Activated naive CD8-positive, alpha-beta T cell (primary cell): Measurements from ENCODE around the gene HNRNPH3.
A peak's percentile ranks its signal among the peaks of the same experiment; 100 is the strongest.
"Not testable (repeated sequence)": the region's sequence is repeated elsewhere in the genome, so short reads cannot be mapped to it uniquely, and the experiment has no call there.

ENCODE experiments used
- H3K27ac Mint-ChIP-seq: one replicate; pipeline ENCODE4 v1.8.0; 2021; ENCODE audit warnings: mixed read lengths
- H3K27me3 Mint-ChIP-seq: one replicate; pipeline ENCODE4 v1.8.0; 2021; ENCODE audit warnings: mixed read lengths
- H3K36me3 Mint-ChIP-seq: one replicate; pipeline ENCODE4 v1.8.0; 2021; ENCODE audit warnings: mixed read lengths
- H3K4me1 Mint-ChIP-seq: one replicate; pipeline ENCODE4 v1.8.0; 2021; ENCODE audit warnings: low read depth, mixed read lengths
- H3K4me3 Mint-ChIP-seq: one replicate; pipeline ENCODE4 v1.8.0; 2021; ENCODE audit warnings: mild to moderate bottlenecking, mixed read lengths
- H3K9me3 Mint-ChIP-seq: one replicate; pipeline ENCODE4 v1.8.0; 2021; ENCODE audit warnings: low read depth, mixed read lengths

The HNRNPH3 gene

GRCh38 chr10:68331455-68332258 is at the start of gene HNRNPH3:
HNRNPH3 (plus strand) TSS chr10:68332064; CDS start chr10:68337222, 5,158 bp downstream.
- Mint-ChIP-seq H3K4me1 (peaks cover 51% of the 10 kb centered on the region), H3K27ac (peak within 1 kb of the TSS; percentile 100), H3K36me3 (peaks cover 17% of the 10 kb centered on the region), H3K9me3 (peaks cover 3% of the 10 kb centered on the region), H3K27me3 (no peaks in the 10 kb centered on the region), H3K4me3 (peak within 1 kb of the TSS; percentile 100)

GRCh38 chr10:68284062-68285001 is 47.5 kb upstream of the HNRNPH3 start:
- Mint-ChIP-seq H3K27me3 (no peaks in the 10 kb centered on the region), H3K36me3 (no peaks in the 10 kb centered on the region), H3K4me3 (no peak overlapping the region), H3K4me1 (peaks cover 4% of the 10 kb centered on the region), H3K9me3 (no peaks in the 10 kb centered on the region), H3K27ac (no peak overlapping the region)

GRCh38 chr10:68288717-68289116 is 43.1 kb upstream of the HNRNPH3 start:
- H3K27me3 Mint-ChIP-seq = no peaks in the 10 kb centered on the region
- H3K27ac Mint-ChIP-seq = no peak overlapping the region
- no peaks in the 10 kb centered on the region for H3K4me1 Mint-ChIP-seq
- no peaks in the 10 kb centered on the region for H3K9me3 Mint-ChIP-seq
- peaks cover 2% of the 10 kb centered on the region for H3K36me3 Mint-ChIP-seq
- H3K4me3 Mint-ChIP-seq = no peak overlapping the region

- Mint-ChIP-seq H3K4me1 (no peaks in the 10 kb centered on the region), H3K36me3 (peaks cover 2% of the 10 kb centered on the region), H3K27me3 (no peaks in the 10 kb centered on the region), H3K27ac (no peak overlapping the region), H3K9me3 (no peaks in the 10 kb centered on the region), H3K4me3 (no peak overlapping the region)
Measured at GRCh38 chr10:68290736-68291135, 41.1 kb upstream of the HNRNPH3 start.

- Mint-ChIP-seq H3K4me1 (no peaks in the 10 kb centered on the region), H3K9me3 (no peaks in the 10 kb centered on the region), H3K27ac (no peak overlapping the region), H3K27me3 (no peaks in the 10 kb centered on the region), H3K4me3 (no peak overlapping the region), H3K36me3 (no peaks in the 10 kb centered on the region)
Measured at GRCh38 chr10:68296843-68297663, 34.8 kb upstream of the HNRNPH3 start.

- Mint-ChIP-seq H3K4me1 (no peaks in the 10 kb centered on the region), H3K9me3 (no peaks in the 10 kb centered on the region), H3K27ac (no peak overlapping the region), H3K27me3 (no peaks in the 10 kb centered on the region), H3K36me3 (no peaks in the 10 kb centered on the region), H3K4me3 (no peak overlapping the region)
Measured at GRCh38 chr10:68301301-68301700, 30.6 kb upstream of the HNRNPH3 start.

GRCh38 chr10:68301790-68302502 is 29.9 kb upstream of the HNRNPH3 start:
- Mint-ChIP-seq H3K4me3 (no peak overlapping the region), H3K9me3 (no peaks in the 10 kb centered on the region), H3K27me3 (no peaks in the 10 kb centered on the region), H3K4me1 (no peaks in the 10 kb centered on the region), H3K36me3 (no peaks in the 10 kb centered on the region), H3K27ac (no peak overlapping the region)

GRCh38 chr10:68302503-68302823 is 29.4 kb upstream of the HNRNPH3 start:
- H3K4me1 Mint-ChIP-seq = no peaks in the 10 kb centered on the region
- no peaks in the 10 kb centered on the region for H3K36me3 Mint-ChIP-seq
- no peaks in the 10 kb centered on the region for H3K9me3 Mint-ChIP-seq
- H3K27ac Mint-ChIP-seq = no peak overlapping the region
- no peaks in the 10 kb centered on the region for H3K27me3 Mint-ChIP-seq
- no peak overlapping the region for H3K4me3 Mint-ChIP-seq

GRCh38 chr10:68302871-68303270 is 29.0 kb upstream of the HNRNPH3 start:
- H3K4me1 Mint-ChIP-seq = no peaks in the 10 kb centered on the region
- H3K27me3 Mint-ChIP-seq = no peaks in the 10 kb centered on the region
- no peaks in the 10 kb centered on the region for H3K9me3 Mint-ChIP-seq
- no peaks in the 10 kb centered on the region for H3K36me3 Mint-ChIP-seq
- H3K4me3 Mint-ChIP-seq = no peak overlapping the region
- H3K27ac Mint-ChIP-seq = no peak overlapping the region

GRCh38 chr10:68303849-68304412 is 27.9 kb upstream of the HNRNPH3 start:
- Mint-ChIP-seq H3K27ac (no peak overlapping the region), H3K36me3 (no peaks in the 10 kb centered on the region), H3K9me3 (no peaks in the 10 kb centered on the region), H3K27me3 (no peaks in the 10 kb centered on the region), H3K4me1 (no peaks in the 10 kb centered on the region), H3K4me3 (no peak overlapping the region)

GRCh38 chr10:68305854-68306253 is 26.0 kb upstream of the HNRNPH3 start:
- Mint-ChIP-seq H3K27me3 (no peaks in the 10 kb centered on the region), H3K36me3 (no peaks in the 10 kb centered on the region), H3K9me3 (no peaks in the 10 kb centered on the region)

GRCh38 chr10:68310531-68310930 is 21.3 kb upstream of the HNRNPH3 start:
- Mint-ChIP-seq H3K27me3 (no peaks in the 10 kb centered on the region), H3K4me3 (no peak overlapping the region), H3K27ac (no peak overlapping the region), H3K4me1 (peaks cover 16% of the 10 kb centered on the region), H3K9me3 (no peaks in the 10 kb centered on the region), H3K36me3 (no peaks in the 10 kb centered on the region)

More at GRCh38 chr10:68305854-68306253, 26.0 kb upstream of the HNRNPH3 start:
- Mint-ChIP-seq H3K4me3 (no peak overlapping the region), H3K27ac (no peak overlapping the region), H3K4me1 (no peaks in the 10 kb centered on the region)

- H3K27me3 Mint-ChIP-seq, H3K9me3 Mint-ChIP-seq, H3K27ac Mint-ChIP-seq, H3K4me3 Mint-ChIP-seq, H3K36me3 Mint-ChIP-seq: not testable (repeated sequence)
- peaks cover 19% of the 10 kb centered on the region for H3K4me1 Mint-ChIP-seq
Measured at GRCh38 chr10:68314930-68315329, 16.9 kb upstream of the HNRNPH3 start.

- no peak overlapping the region for H3K27ac Mint-ChIP-seq
- no peaks in the 10 kb centered on the region for H3K9me3 Mint-ChIP-seq
- peaks cover 19% of the 10 kb centered on the region for H3K4me1 Mint-ChIP-seq
- H3K36me3 Mint-ChIP-seq = peaks cover 4% of the 10 kb centered on the region
- H3K4me3 Mint-ChIP-seq = no peak overlapping the region
- H3K27me3 Mint-ChIP-seq = no peaks in the 10 kb centered on the region
Measured at GRCh38 chr10:68315582-68315981, 16.3 kb upstream of the HNRNPH3 start.
